ENCODE measurements around the gene TLE5. TPM values are rescaled to one million over a fixed set of nuclear protein-coding genes. Genes with fewer than 3 reads are reported as not detected.

TLE5 gene
- total RNA-seq, 3 donors from 2014 or later: 329 to 407 (median 397) TPM

DNA sequence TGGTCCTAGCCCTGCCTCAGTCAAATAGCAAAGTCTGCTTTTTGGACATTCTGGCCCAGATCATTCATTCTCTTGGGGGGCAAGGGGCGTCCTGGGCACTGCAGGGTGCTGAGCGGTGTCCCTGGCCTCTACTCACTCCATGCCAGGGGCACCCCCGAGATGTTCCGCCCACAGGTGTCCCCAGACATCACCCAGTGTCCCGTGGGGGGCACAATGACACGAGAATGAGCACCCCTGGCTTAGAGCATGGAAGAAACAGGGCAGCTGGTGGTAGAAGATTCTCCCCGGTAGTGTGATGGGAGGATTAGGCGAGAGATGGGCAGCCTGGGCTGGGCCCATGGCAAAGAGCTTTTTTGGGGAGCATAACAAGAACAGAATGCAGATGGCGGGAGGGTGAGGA, 5.3 kb upstream of the TLE5 start:
- no peaks in the 10 kb centered on the region for H3K27me3 ChIP-seq
- DNase-seq (ENCODE audit: low spot score in 2 of 2): no peak
- no peaks in the 10 kb centered on the region for H3K36me3 ChIP-seq
- TF ChIP-seq POLR2AphosphoS5 (IDR thresholded peaks at IDR 0.05) (no peak), POLR2A (IDR thresholded peaks at IDR 0.05) (no peak)
- TF ChIP-seq, protein P1, sequence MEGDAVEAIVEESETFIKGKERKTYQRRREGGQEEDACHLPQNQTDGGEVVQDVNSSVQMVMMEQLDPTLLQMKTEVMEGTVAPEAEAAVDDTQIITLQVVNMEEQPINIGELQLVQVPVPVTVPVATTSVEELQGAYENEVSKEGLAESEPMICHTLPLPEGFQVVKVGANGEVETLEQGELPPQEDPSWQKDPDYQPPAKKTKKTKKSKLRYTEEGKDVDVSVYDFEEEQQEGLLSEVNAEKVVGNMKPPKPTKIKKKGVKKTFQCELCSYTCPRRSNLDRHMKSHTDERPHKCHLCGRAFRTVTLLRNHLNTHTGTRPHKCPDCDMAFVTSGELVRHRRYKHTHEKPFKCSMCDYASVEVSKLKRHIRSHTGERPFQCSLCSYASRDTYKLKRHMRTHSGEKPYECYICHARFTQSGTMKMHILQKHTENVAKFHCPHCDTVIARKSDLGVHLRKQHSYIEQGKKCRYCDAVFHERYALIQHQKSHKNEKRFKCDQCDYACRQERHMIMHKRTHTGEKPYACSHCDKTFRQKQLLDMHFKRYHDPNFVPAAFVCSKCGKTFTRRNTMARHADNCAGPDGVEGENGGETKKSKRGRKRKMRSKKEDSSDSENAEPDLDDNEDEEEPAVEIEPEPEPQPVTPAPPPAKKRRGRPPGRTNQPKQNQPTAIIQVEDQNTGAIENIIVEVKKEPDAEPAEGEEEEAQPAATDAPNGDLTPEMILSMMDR (IDR thresholded peaks at IDR 0.05): no peak
- H3K4me3 ChIP-seq: no peak overlapping the region
- intact Hi-C loops (cut with DNase I; ENCODE audit: low total_unique reads): loop anchor here (5.0 kb wide), 1 partner anchor 45 kb away; no protein-coding TSS in a partner anchor
- peaks cover 0 to 3% of the 10 kb centered on the region in 2 donors for H3K4me1 ChIP-seq
- H3K27ac ChIP-seq: no peak overlapping the region
- no peaks in the 10 kb centered on the region for H3K9me3 ChIP-seq

GRCh38 chr19:3066482-3067049, 4.3 kb upstream of the TLE5 start:
- Histone ChIP-seq H3K27ac (no peak overlapping the region), H3K9me3 (no peaks in the 10 kb centered on the region), H3K4me3 (no peak overlapping the region), H3K4me1 (peaks cover 0 to 3% of the 10 kb centered on the region in 2 donors), H3K27me3 (no peaks in the 10 kb centered on the region), H3K36me3 (no peaks in the 10 kb centered on the region)
- no peak for DNase-seq (ENCODE audit: low spot score in 2 of 2)
- TF ChIP-seq POLR2A (IDR thresholded peaks at IDR 0.05) (no peak), POLR2AphosphoS5 (IDR thresholded peaks at IDR 0.05) (no peak)
- TF ChIP-seq, protein P1 (IDR thresholded peaks at IDR 0.05): no peak
- intact Hi-C loops (cut with DNase I; ENCODE audit: low total_unique reads): loop anchor here (5.0 kb wide), 1 partner anchor 46 kb away; no protein-coding TSS in a partner anchor

DNA sequence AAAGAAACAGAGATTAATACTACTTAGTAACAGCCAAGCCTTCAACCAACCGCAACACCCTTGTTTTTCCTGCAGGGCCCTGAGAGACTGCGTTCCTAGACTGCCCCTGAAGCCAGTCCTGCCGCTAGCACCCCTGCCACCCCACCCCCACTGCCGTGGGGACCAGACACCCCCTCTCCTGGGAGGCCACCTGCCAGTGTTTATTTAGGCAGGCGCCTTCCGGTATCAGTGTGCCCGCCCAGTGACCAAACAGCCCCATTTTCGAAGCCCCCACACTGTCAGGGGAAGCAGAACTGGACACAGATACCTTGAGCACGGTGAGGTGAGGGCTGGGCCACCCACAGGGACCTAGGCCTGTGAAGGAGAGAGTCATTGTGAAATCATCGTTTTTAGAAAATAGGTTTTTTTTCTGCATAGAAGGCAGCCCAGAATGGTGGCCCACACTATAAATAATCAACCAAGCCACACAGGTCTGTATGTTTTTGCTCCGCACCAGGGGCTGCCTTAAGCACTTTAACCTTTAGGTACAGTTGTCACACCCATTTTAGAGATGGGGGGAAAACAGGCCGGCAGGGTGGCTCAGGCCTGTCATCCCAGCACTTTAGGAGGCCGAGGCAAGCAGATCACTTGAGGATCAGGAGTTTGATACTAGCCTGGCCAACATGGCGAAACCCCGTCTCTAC, 3.5 kb upstream of the TLE5 start:
- Histone ChIP-seq H3K27me3 (no peaks in the 10 kb centered on the region), H3K27ac (peak overlapping the region; percentile 10 to 74), H3K4me1 (peaks cover 0 to 3% of the 10 kb centered on the region in 2 donors), H3K36me3 (no peaks in the 10 kb centered on the region), H3K4me3 (no peak overlapping the region), H3K9me3 (no peaks in the 10 kb centered on the region)
- TF ChIP-seq POLR2AphosphoS5 (IDR thresholded peaks at IDR 0.05) (no peak), POLR2A (IDR thresholded peaks at IDR 0.05) (no peak)
- intact Hi-C loops (cut with DNase I; ENCODE audit: low total_unique reads): loop anchor here (5.0 kb wide), 1 partner anchor 46 kb away; no protein-coding TSS in a partner anchor
- no peak for DNase-seq (ENCODE audit: low spot score in 2 of 2)

GRCh38 chr19:3064011-3064330, 1.7 kb upstream of the TLE5 start:
- no peak for DNase-seq (ENCODE audit: low spot score in 2 of 2)
- no peaks in the 10 kb centered on the region for H3K27me3 ChIP-seq
- H3K9me3 ChIP-seq: no peaks in the 10 kb centered on the region
- TF ChIP-seq, protein P1 (IDR thresholded peaks at IDR 0.05): no peak
- TF ChIP-seq POLR2AphosphoS5 (IDR thresholded peaks at IDR 0.05): no peak
- no peak for TF ChIP-seq POLR2A (IDR thresholded peaks at IDR 0.05)
- no peak overlapping the region for H3K27ac ChIP-seq
- H3K36me3 ChIP-seq: no peaks in the 10 kb centered on the region
- H3K4me1 ChIP-seq: peaks cover 0 to 3% of the 10 kb centered on the region in 2 donors
- H3K4me3 ChIP-seq: no peak overlapping the region
- intact Hi-C loops (cut with DNase I; ENCODE audit: low total_unique reads): loop anchor here (1.0 kb wide), 1 partner anchor 14 kb away; no protein-coding TSS in a partner anchor

DNA sequence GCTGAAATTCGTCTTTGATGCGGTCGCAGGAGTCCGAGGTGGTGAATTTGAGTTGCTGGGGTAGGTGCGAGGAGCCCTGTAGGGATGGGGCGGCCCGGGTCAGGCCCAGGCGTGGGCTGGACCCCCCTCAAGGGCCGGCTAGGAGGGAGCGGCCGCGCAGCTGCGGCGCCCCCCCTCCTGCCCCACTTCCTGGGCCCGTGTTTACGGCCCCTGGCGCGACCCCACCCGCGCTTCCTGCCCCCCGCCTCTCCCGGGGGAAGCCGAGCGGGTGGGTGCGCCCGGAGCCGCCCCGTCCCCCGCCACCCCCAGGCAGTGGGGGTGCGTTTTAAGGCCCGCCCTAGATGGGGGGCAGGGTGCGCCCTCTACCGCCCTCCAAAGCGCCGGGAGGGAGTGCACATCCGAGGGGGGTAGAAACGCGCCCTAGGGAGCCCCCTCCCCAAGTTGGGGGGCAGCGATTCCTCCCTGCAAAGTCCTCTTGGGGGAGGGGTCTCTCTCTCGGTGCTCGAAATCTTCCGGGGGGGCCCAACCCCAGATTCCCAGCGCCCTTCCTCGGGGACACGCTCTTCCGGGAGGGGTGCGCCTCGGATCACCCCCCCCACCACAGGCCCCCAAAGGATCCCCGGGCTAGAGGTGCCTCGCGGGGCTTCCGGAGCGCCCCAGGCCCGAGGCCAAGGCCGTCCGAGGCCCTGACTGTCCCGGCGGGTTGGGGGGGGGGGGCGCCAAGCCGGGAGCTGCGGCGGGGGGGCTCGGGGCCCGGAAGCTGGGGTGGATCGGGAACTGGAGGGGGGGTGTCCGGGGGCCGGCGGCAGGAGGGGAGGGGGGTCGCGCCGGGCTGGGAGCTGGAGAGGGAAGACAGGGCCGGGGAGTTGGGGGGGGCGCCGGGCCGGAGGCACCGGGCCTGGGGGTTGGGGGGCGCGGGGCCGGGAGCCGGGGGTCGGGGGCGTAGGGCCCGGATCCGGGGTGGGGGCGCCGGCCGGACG, 823 bp downstream of the TLE5 start:
- intact Hi-C loops (cut with DNase I; ENCODE audit: low total_unique reads): no loop called here
- Histone ChIP-seq H3K36me3 (no peaks in the 10 kb centered on the region), H3K9me3 (no peaks in the 10 kb centered on the region), H3K27me3 (no peaks in the 10 kb centered on the region), H3K4me3 (peak overlapping the region; percentile 85 to 92 (median 90)), H3K4me1 (peaks cover 11 to 26% of the 10 kb centered on the region in 2 donors), H3K27ac (peak overlapping the region; percentile 95 to 100)
- TF ChIP-seq, protein P1 (IDR thresholded peaks at IDR 0.05): peak in 2 of 3 donors; percentile 13 to 15
- TF ChIP-seq POLR2A (IDR thresholded peaks at IDR 0.05): no peak
- peak in 2 of 3 donors; percentile 46 to 54 for TF ChIP-seq POLR2AphosphoS5 (IDR thresholded peaks at IDR 0.05)
- no peak for DNase-seq (ENCODE audit: low spot score in 2 of 2)
